ENCODE measurements around the gene ERC2.

DNA sequence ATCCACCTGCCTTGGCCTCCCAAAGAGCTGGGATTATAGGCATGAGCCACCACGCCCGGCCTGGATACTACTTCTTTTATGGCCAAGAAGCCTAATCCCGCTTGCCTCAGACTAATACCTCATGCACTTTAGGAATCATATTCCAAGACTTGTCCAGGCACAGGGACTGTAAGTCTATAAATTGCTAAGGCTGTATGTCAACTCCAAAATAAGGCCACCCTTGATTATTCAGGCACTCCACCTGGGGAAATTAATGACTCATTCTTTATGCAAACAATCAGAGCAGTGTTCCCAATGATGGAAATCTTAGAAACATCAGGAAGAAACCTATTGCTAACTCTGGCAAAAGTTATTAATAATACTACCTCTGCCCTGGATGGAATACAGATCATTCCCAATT, 98.4 kb downstream of the ERC2 start:
- no peak for TF ChIP-seq POLR2AphosphoS5 (IDR thresholded peaks at IDR 0.05; ENCODE audit: low read depth, low read length)
- TF ChIP-seq SPI1 (IDR thresholded peaks at IDR 0.05; ENCODE audit: low read depth, low read length): no peak
- TF ChIP-seq POLR2A (IDR thresholded peaks at IDR 0.05; ENCODE audit: low read depth, low read length): no peak
- no peak for TF ChIP-seq TAF1 (IDR thresholded peaks at IDR 0.05; ENCODE audit: low read depth, low read length)
